ENCODE results near the gene MGAT5B.

DNA sequence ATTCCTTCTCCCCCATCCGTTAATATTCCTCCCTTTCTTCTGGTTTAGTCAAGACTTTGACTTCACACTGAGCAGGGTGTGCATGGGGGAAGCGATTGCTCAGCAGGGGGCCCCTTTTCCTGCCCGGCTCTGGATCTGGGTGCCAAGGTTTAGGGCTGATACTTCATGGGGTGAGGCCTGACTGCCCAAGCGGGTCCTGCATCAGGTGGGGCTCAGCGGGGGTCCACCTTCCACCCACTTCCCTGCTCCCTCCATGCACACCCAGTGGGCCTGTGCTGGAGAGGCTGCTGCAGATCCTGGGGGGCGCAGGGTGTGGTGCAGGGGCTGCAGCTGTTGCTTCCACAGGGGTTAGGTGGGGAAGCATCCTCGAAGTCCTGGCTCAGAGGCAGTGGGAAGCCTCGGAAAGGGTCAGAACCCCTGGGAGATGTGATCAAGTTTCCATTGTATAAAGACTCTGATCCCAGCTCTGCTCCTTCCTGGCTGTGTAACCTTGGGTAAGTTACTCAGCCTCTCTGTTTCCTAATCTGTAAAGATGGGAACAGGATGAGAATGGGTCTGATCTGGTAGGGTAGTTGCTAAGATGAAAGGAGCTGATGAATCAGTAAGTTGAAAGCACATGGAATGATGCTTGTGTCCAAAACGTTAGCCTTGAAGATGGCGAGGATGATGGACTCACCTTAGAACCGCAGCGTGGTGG lies 53.3 kb downstream of the MGAT5B start:
- TF ChIP-seq, protein P1, sequence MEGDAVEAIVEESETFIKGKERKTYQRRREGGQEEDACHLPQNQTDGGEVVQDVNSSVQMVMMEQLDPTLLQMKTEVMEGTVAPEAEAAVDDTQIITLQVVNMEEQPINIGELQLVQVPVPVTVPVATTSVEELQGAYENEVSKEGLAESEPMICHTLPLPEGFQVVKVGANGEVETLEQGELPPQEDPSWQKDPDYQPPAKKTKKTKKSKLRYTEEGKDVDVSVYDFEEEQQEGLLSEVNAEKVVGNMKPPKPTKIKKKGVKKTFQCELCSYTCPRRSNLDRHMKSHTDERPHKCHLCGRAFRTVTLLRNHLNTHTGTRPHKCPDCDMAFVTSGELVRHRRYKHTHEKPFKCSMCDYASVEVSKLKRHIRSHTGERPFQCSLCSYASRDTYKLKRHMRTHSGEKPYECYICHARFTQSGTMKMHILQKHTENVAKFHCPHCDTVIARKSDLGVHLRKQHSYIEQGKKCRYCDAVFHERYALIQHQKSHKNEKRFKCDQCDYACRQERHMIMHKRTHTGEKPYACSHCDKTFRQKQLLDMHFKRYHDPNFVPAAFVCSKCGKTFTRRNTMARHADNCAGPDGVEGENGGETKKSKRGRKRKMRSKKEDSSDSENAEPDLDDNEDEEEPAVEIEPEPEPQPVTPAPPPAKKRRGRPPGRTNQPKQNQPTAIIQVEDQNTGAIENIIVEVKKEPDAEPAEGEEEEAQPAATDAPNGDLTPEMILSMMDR (IDR thresholded peaks at IDR 0.05; ENCODE audit: insufficient read depth, low read depth, low read length): no peak
- no peak for TF ChIP-seq EZH2 (IDR thresholded peaks at IDR 0.05; ENCODE audit: insufficient read depth, low read length)

Measured in astrocyte (in vitro differentiated cells and primary cell).